ENCODE data around the gene LRRC8D.
A peak's percentile ranks its signal among the peaks of the same experiment; 100 is the strongest.
"Not testable (repeated sequence)": the region's sequence is repeated elsewhere in the genome, so short reads cannot be mapped to it uniquely, and the experiment has no call there.

Gene LRRC8D

GRCh38 chr1:89820422-89821321 is at the start of gene LRRC8D:
Gene LRRC8D (plus strand): TSS chr1:89821032. CDS start chr1:89933069, 112,037 bp downstream.
- DNase-seq: peak; percentile 66

GRCh38 chr1:89771991-89772560 is 48.8 kb upstream of the LRRC8D start:
- DNase-seq: no peak

- not testable (repeated sequence) for DNase-seq
These were observed 44.7 kb upstream of the LRRC8D start for GRCh38 chr1:89776104-89776503.

- not testable (repeated sequence) for DNase-seq
These were observed 43.6 kb upstream of the LRRC8D start for GRCh38 chr1:89777271-89777670.

GRCh38 chr1:89779151-89779940 is 41.5 kb upstream of the LRRC8D start:
- DNase-seq: no peak

GRCh38 chr1:89780721-89781120 is 40.1 kb upstream of the LRRC8D start:
- peak; percentile 37 for DNase-seq

- DNase-seq: peak; percentile 81
These were observed 39.2 kb upstream of the LRRC8D start for GRCh38 chr1:89781494-89782126.

- no peak for DNase-seq
These were observed 34.1 kb upstream of the LRRC8D start for GRCh38 chr1:89786628-89787214.

GRCh38 chr1:89790592-89790991 is 30.2 kb upstream of the LRRC8D start:
- no peak for DNase-seq

- no peak for DNase-seq
These were observed 29.6 kb upstream of the LRRC8D start for GRCh38 chr1:89791064-89791726.

GRCh38 chr1:89794406-89794805 is 26.4 kb upstream of the LRRC8D start:
- no peak for DNase-seq

GRCh38 chr1:89795571-89795970 is 25.3 kb upstream of the LRRC8D start:
- not testable (repeated sequence) for DNase-seq

- DNase-seq: not testable (repeated sequence)
These were observed 23.0 kb upstream of the LRRC8D start for GRCh38 chr1:89797876-89798275.

GRCh38 chr1:89799495-89799894 is 21.3 kb upstream of the LRRC8D start:
- DNase-seq: no peak

GRCh38 chr1:89800022-89800655 is 20.7 kb upstream of the LRRC8D start:
- no peak for DNase-seq

GRCh38 chr1:89800718-89801117 is 20.1 kb upstream of the LRRC8D start:
- DNase-seq: no peak

- no peak for DNase-seq
These were observed 18.8 kb upstream of the LRRC8D start for GRCh38 chr1:89802051-89802450.

GRCh38 chr1:89802841-89803240 is 18.0 kb upstream of the LRRC8D start:
- no peak for DNase-seq

- peak; percentile 84 for DNase-seq
These were observed 16.1 kb upstream of the LRRC8D start for GRCh38 chr1:89804642-89805237.

GRCh38 chr1:89806616-89807015 is 14.2 kb upstream of the LRRC8D start:
- DNase-seq: no peak

GRCh38 chr1:89807503-89807902 is 13.3 kb upstream of the LRRC8D start:
- DNase-seq: no peak
